GM12878 (cell line): ENCODE data around the gene CFAP299. TPM values are rescaled to one million over a fixed set of nuclear protein-coding genes. Genes with fewer than 3 reads are reported as not detected.

Source experiments
- ATAC-seq: fragments of 200-7000 bp; cut with Tn5 transposase; 3 replicates; pipeline ENCODE4 v1.9.1; 2020; ENCODE audit warnings: mild to moderate bottlenecking, moderate library complexity
- BruUV-seq: library from RNA; stranded (reverse); fragments of 400-500 nt; replicated peaks from 2 replicates; lab custom pipeline; 2021; lab: Mats Ljungman, UMichigan
- CTCF ChIA-PET: fragments of 300-600 bp; sonication (Branson Sonifier 250); formaldehyde crosslinking; extraction: SDS; loops from one replicate; lab custom pipeline; 2021; ENCODE audit warnings: inconsistent platforms; lab: Yijun Ruan, JAX
- POLR2A ChIA-PET: fragments of 350-600 bp; formaldehyde crosslinking; extraction: SDS; loops from one replicate; lab custom pipeline; 2021; ENCODE audit warnings: inconsistent platforms; lab: Charles Lee
- RAD21 ChIA-PET: fragments of 300-600 bp; sonication (Branson Sonifier 250); formaldehyde crosslinking; loops from one replicate; lab custom pipeline; 2023; ENCODE audit warnings: antibody characterized with exemption; ENCODE audit not compliant: unreplicated experiment; lab: Charles Lee
- SMC1A ChIA-PET: fragments of 300-600 bp; sonication (Branson Sonifier 250); formaldehyde crosslinking; loops from one replicate; lab custom pipeline; 2023; ENCODE audit not compliant: unreplicated experiment, uncharacterized antibody; lab: Charles Lee
- DNase-seq: peaks from one replicate; pipeline ENCODE4 v3.0.0-alpha.2; 2011; ENCODE audit warnings: low read depth, low spot score
- FAIRE-seq: peaks from 3 replicates; lab custom pipeline; 2011; peaks lifted over from hg19 to GRCh38; lab: Jason Lieb, UNC
- H2AFZ ChIP-seq: 2 replicates; pipeline ENCODE4 v1.6.0; 2011; ENCODE audit warnings: low read depth, low read length, control low read depth; ENCODE audit not compliant: control insufficient read depth
- H3K27ac ChIP-seq: 2 replicates; pipeline ENCODE4 v1.5.1; 2011; ENCODE audit warnings: control low read depth; ENCODE audit not compliant: control insufficient read depth, insufficient read depth
- H3K27me3 ChIP-seq, 2 experiments: replicated peaks in 1 of 2; 2 replicates each; pipeline versions ENCODE4 v1.6.0 to v1.6.1; 2011; ENCODE audit warnings: low read length in 1 of 2; ENCODE audit not compliant: control insufficient read depth in 2 of 2, insufficient read depth in 2 of 2
- H3K36me3 ChIP-seq, 2 experiments: 2 replicates each; pipeline ENCODE4 v1.5.1; 2011; ENCODE audit warnings: low read length in 1 of 2; ENCODE audit not compliant: control insufficient read depth in 2 of 2, insufficient read depth in 2 of 2
- H3K4me1 ChIP-seq: 2 replicates; pipeline ENCODE4 v1.6.1; 2011; ENCODE audit warnings: mild to moderate bottlenecking, low read length, moderate library complexity, mixed read lengths; ENCODE audit not compliant: control insufficient read depth, insufficient read depth
- H3K4me2 ChIP-seq: 2 replicates; pipeline ENCODE4 v1.6.0; 2011; ENCODE audit warnings: control low read depth; ENCODE audit not compliant: control insufficient read depth, insufficient read depth
- H3K4me3 ChIP-seq: fragments of 200-600 bp; sonication (generic); 2 replicates; pipeline ENCODE4 v1.5.1; 2016
- H3K79me2 ChIP-seq: 2 replicates; pipeline ENCODE4 v1.6.0; 2011; ENCODE audit warnings: low read length; ENCODE audit not compliant: control insufficient read depth, insufficient read depth
- H3K9ac ChIP-seq: 2 replicates; pipeline ENCODE4 v1.8.0; 2011; ENCODE audit warnings: low read length, control low read depth, mixed read lengths; ENCODE audit not compliant: control insufficient read depth, insufficient read depth
- H3K9me3 ChIP-seq: replicated peaks from 3 replicates; pipeline ENCODE4 v1.5.1; 2011; ENCODE audit warnings: mild to moderate bottlenecking, low read length; ENCODE audit not compliant: control insufficient read depth, insufficient read depth
- H4K20me1 ChIP-seq: 2 replicates; pipeline ENCODE4 v1.6.0; 2011; ENCODE audit not compliant: control insufficient read depth, insufficient read depth
- CBX5 ChIP-seq: sonication (generic); IDR thresholded peaks from 2 replicates; pipeline ENCODE4 v1.6.1; 2016; ENCODE audit warnings: low read depth, moderate library complexity, mild to moderate bottlenecking, inconsistent platforms
- CHD1 ChIP-seq: IDR thresholded peaks from 2 replicates; pipeline ENCODE4 v1.6.1; 2012; ENCODE audit warnings: low read depth, low read length, improper control_type of control experiment
- GATAD2B ChIP-seq: fragments of 450-650 bp; conservative IDR thresholded peaks from 2 replicates; pipeline ENCODE4 v1.6.1; 2017; ENCODE audit warnings: low read depth, mild to moderate bottlenecking, moderate library complexity
- HCFC1 ChIP-seq: fragments of 150-350 bp; IDR thresholded peaks from 2 replicates; pipeline ENCODE4 v1.6.1; 2014; ENCODE audit warnings: low read length
- IRF4 ChIP-seq: IDR thresholded peaks from 2 replicates; pipeline ENCODE4 v1.6.1; 2011; ENCODE audit warnings: low read depth, low read length
- LARP7 ChIP-seq: fragments of 450-650 bp; IDR thresholded peaks from 2 replicates; pipeline ENCODE4 v1.6.1; 2017; ENCODE audit warnings: mild to moderate bottlenecking
- PAX8 ChIP-seq: fragments of 450-650 bp; IDR thresholded peaks from 2 replicates; pipeline ENCODE4 v1.6.1; 2017; ENCODE audit warnings: mild to moderate bottlenecking, moderate library complexity
- RFX5 ChIP-seq: IDR thresholded peaks from 2 replicates; pipeline ENCODE4 v1.6.1; 2011; ENCODE audit warnings: low read depth, low read length, improper control_type of control experiment
- SMARCA5 ChIP-seq: fragments of 450-650 bp; IDR thresholded peaks from 2 replicates; pipeline ENCODE4 v1.6.1; 2017; ENCODE audit warnings: mild to moderate bottlenecking
- STAT1 ChIP-seq: fragments of 450-650 bp; conservative IDR thresholded peaks from 2 replicates; pipeline ENCODE4 v1.6.1; 2014; ENCODE audit warnings: antibody characterized with exemption, mild to moderate bottlenecking
- TARDBP ChIP-seq: IDR thresholded peaks from 2 replicates; pipeline ENCODE4 v1.6.1; 2016; ENCODE audit warnings: borderline replicate concordance
- USF1 ChIP-seq: IDR thresholded peaks from 2 replicates; pipeline ENCODE4 v1.6.1; 2011; ENCODE audit warnings: borderline replicate concordance, low read depth, mild to moderate bottlenecking, moderate library complexity, mixed read lengths, low read length; ENCODE audit not compliant: insufficient read depth; ENCODE audit errors: extremely low read length
- ZNF207 ChIP-seq: fragments of 450-650 bp; IDR thresholded peaks from 2 replicates; pipeline ENCODE4 v1.6.1; 2014; ENCODE audit warnings: antibody characterized with exemption, mild to moderate bottlenecking, borderline replicate concordance
- ZNF687 ChIP-seq: fragments of 450-650 bp; IDR thresholded peaks from 2 replicates; pipeline ENCODE4 v1.6.1; 2017; ENCODE audit warnings: mild to moderate bottlenecking, moderate library complexity
- in situ Hi-C: fragments of 300-500 bp; cut with MboI; formaldehyde crosslinking; loops from 9 replicates; pipeline ENCODE4 v1.14.3; 2018; ENCODE audit warnings: mixed read lengths
- intact Hi-C: fragments of 100-400 bp; cut with micrococcal nuclease; formaldehyde crosslinking; loops from one replicate; pipeline ENCODE4 v1.14.2; 2022; ENCODE audit not compliant: unreplicated experiment
- polyA plus RNA-seq, 11 experiments: library from polyadenylated mRNA; depleted of rRNA in 4 of 11; unstranded in 6 of 11; stranded (reverse) in 5 of 11; fragments of >200 nt; fragmentation: Nextera tagmentation in 4 of 11; fragmentation: Illumina TruSeq in 1 of 11; extraction: Ambion mirVana in 4 of 11; extraction: Trizol in 1 of 11; gene quantifications; 1 replicate in 1 of 11; 2 replicates in 10 of 11; pipeline versions ENCODE4 v1.2.1 to v1.2.3, GENCODE V29; 2011 to 2016; ENCODE audit warnings: inconsistent platforms in 2 of 11, missing spikeins in 2 of 11, low read depth in 1 of 11
- total RNA-seq, 4 experiments: library from RNA; depleted of rRNA in 3 of 4; stranded (reverse); fragments of >200 nt in 3 of 4; fragmentation: Illumina TruSeq in 1 of 4; extraction: Trizol in 1 of 4; gene quantifications; 2 replicates each; pipeline versions ENCODE4 v1.2.1 to v1.2.3, GENCODE V29; 2013 to 2021

Gene CFAP299
- total and polyA plus RNA-seq, 10 of the 15 experiments (the other 5 are each of a cell fraction or from before 2014, with no cell fraction given) = 0.06 to 0.34 TPM; not detected in 8

GRCh38 chr4:80611678-80611979 lies 276.1 kb downstream of the CFAP299 start (continued):
- TF ChIP-seq STAT1 = no peak
- no peak for TF ChIP-seq IRF4
- no peak for TF ChIP-seq PAX8
- TF ChIP-seq HCFC1 = no peak

- ChIA-PET SMC1A (interaction anchor here (0.8 to 4.0 kb wide), 9 partner anchors 106 to 439 kb away, joined by 3 to 28 read pairs (median 3); no protein-coding TSS in a partner anchor), CTCF (interaction anchor here (0.8 to 2.9 kb wide), 6 partner anchors 98 to 429 kb away, joined by 3 to 20 read pairs (median 4); no protein-coding TSS in a partner anchor), RAD21 (interaction anchor here (1.3 to 1.8 kb wide), 3 partner anchors 24 to 426 kb away, joined by 3 to 9 read pairs (median 4); no protein-coding TSS in a partner anchor), POLR2A (no interaction called here)
- no peak overlapping the region for H3K27ac ChIP-seq
- no peaks in the 10 kb centered on the region for H3K27me3 ChIP-seq
- ATAC-seq = no peak
- TF ChIP-seq TARDBP (no peak), ZNF687 (no peak), USF1 (no peak), SMARCA5 (no peak), LARP7 (no peak), CBX5 (no peak), GATAD2B (no peak), ZNF207 (no peak), CHD1 (no peak), RFX5 (no peak)
- no peak overlapping the region for H3K4me2 ChIP-seq
- no peak overlapping the region for H2AFZ ChIP-seq
- no TSS peak for BruUV-seq
- H3K79me2 ChIP-seq = no peaks in the 10 kb centered on the region
- intact Hi-C loops = loop anchor here (5.0 kb wide), 1 partner anchor 264 kb away; no protein-coding TSS in a partner anchor
- H3K9ac ChIP-seq = no peak overlapping the region
- H3K4me3 ChIP-seq = no peak overlapping the region
- no peaks in the 10 kb centered on the region for H4K20me1 ChIP-seq
- no peaks in the 10 kb centered on the region for H3K36me3 ChIP-seq
- H3K9me3 ChIP-seq = no peaks in the 10 kb centered on the region
- 0 out of 2 replicates have a peak, but pooled peaks cover 6% of the 10 kb centered on the region for H3K4me1 ChIP-seq
- DNase-seq = no peak
- no peak for FAIRE-seq
- in situ Hi-C loops = loop anchor here (10.0 kb wide), 1 partner anchor 431 kb away; no protein-coding TSS in a partner anchor
Observed at GRCh38 chr4:80613470-80613869, 277.9 kb downstream of the CFAP299 start.
